Stimulated activated CD8-positive, alpha-beta memory T cell treated with anti-CD3 and anti-CD28 coated beads, Interleukin-2, amount 100 ng/mL, for 48 hours (primary cell): ENCODE data around the gene WASHC2A.
A peak's percentile ranks its signal among the peaks of the same experiment; 100 is the strongest.
"Not testable (repeated sequence)": the region's sequence is repeated elsewhere in the genome, so short reads cannot be mapped to it uniquely, and the experiment has no call there.

Source experiments
- DNase-seq, 2 donors: peaks; one replicate each; pipeline ENCODE4 v3.0.0-alpha.2; 2020; ENCODE audit warnings: low read depth in 2 of 2

Gene WASHC2A

GRCh38 chr10:50067546-50068351 lies at the start of gene WASHC2A:
TSS of gene WASHC2A (plus strand) at chr10:50067954. CDS start at chr10:50068006, 52 bp downstream.
- DNase-seq, result peak; percentile 69 to 87

GRCh38 chr10:50019279-50019678 lies 48.5 kb upstream of the WASHC2A start:
- not testable (repeated sequence) for DNase-seq

- not testable (repeated sequence) for DNase-seq
Measured at GRCh38 chr10:50020451-50021024, 47.2 kb upstream of the WASHC2A start.

GRCh38 chr10:50021646-50022045 lies 46.1 kb upstream of the WASHC2A start:
- DNase-seq, result no peak

GRCh38 chr10:50024716-50025383 lies 42.9 kb upstream of the WASHC2A start:
- DNase-seq, result not testable (repeated sequence)

- DNase-seq, result no peak
Measured at GRCh38 chr10:50025627-50026026, 42.1 kb upstream of the WASHC2A start.

GRCh38 chr10:50027195-50027594 lies 40.6 kb upstream of the WASHC2A start:
- no peak for DNase-seq

GRCh38 chr10:50033481-50033880 lies 34.3 kb upstream of the WASHC2A start:
- DNase-seq, result no peak

- DNase-seq, result not testable (repeated sequence)
Measured at GRCh38 chr10:50035337-50035736, 32.4 kb upstream of the WASHC2A start.

- DNase-seq, result no peak
Measured at GRCh38 chr10:50044941-50045664, 22.7 kb upstream of the WASHC2A start.

- not testable (repeated sequence) for DNase-seq
Measured at GRCh38 chr10:50046457-50046856, 21.3 kb upstream of the WASHC2A start.

- not testable (repeated sequence) for DNase-seq
Measured at GRCh38 chr10:50047594-50047993, 20.2 kb upstream of the WASHC2A start.

GRCh38 chr10:50051995-50052660 lies 15.6 kb upstream of the WASHC2A start:
- not testable (repeated sequence) for DNase-seq

GRCh38 chr10:50052778-50053376 lies 14.9 kb upstream of the WASHC2A start:
- not testable (repeated sequence) for DNase-seq

GRCh38 chr10:50055494-50056292 lies 12.1 kb upstream of the WASHC2A start:
- not testable (repeated sequence) for DNase-seq

- DNase-seq, result not testable (repeated sequence)
Measured at GRCh38 chr10:50056654-50057053, 11.1 kb upstream of the WASHC2A start.

- DNase-seq, result not testable (repeated sequence)
Measured at GRCh38 chr10:50058727-50059126, 9.0 kb upstream of the WASHC2A start.

GRCh38 chr10:50059946-50060345 lies 7.8 kb upstream of the WASHC2A start:
- not testable (repeated sequence) for DNase-seq

- not testable (repeated sequence) for DNase-seq
Measured at GRCh38 chr10:50061548-50061947, 6.2 kb upstream of the WASHC2A start.

- no peak for DNase-seq
Measured at GRCh38 chr10:50063100-50063499, 4.7 kb upstream of the WASHC2A start.
